PC-9 (cell line): ENCODE measurements around the gene HUS1.

ENCODE experiments used
- EZH2 ChIP-seq: fragments of 200-600 bp; sonication (generic); IDR thresholded peaks from 2 replicates; pipeline ENCODE4 v1.8.0; 2017; ENCODE audit warnings: antibody characterized with exemption, low read depth
- TF ChIP-seq, protein P1 (sequence below): fragments of 200-600 bp; sonication (generic); conservative IDR thresholded peaks from 2 replicates; pipeline ENCODE4 v1.6.1; 2017; ENCODE audit warnings: mixed run types, antibody characterized with exemption, mild to moderate bottlenecking, moderate library complexity

DNA sequence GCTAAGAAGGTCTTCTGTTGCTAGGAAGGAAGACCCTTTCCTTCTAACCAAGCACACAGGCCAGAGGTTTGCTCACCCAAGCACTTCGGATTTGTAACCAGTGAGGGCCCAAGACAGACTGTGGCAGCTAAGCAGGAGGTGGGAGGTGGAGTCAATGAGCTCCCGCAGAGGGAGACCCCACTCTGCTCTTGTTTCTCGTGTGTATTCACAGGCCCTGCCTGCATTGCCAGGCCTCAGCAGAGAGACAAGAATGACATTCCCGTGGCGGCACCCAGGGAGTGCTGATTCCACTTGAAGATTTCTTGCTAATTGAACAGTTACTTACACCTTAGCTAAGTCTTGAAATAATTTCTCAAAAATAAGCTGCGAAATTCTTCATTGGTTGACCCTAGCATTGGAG, 44.6 kb downstream of the HUS1 start:
- no peak for TF ChIP-seq EZH2
- TF ChIP-seq, protein P1, sequence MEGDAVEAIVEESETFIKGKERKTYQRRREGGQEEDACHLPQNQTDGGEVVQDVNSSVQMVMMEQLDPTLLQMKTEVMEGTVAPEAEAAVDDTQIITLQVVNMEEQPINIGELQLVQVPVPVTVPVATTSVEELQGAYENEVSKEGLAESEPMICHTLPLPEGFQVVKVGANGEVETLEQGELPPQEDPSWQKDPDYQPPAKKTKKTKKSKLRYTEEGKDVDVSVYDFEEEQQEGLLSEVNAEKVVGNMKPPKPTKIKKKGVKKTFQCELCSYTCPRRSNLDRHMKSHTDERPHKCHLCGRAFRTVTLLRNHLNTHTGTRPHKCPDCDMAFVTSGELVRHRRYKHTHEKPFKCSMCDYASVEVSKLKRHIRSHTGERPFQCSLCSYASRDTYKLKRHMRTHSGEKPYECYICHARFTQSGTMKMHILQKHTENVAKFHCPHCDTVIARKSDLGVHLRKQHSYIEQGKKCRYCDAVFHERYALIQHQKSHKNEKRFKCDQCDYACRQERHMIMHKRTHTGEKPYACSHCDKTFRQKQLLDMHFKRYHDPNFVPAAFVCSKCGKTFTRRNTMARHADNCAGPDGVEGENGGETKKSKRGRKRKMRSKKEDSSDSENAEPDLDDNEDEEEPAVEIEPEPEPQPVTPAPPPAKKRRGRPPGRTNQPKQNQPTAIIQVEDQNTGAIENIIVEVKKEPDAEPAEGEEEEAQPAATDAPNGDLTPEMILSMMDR, result no peak
